GM12878 (cell line): ENCODE results near the gene PLXNA2. TPM values are rescaled to one million over a fixed set of nuclear protein-coding genes. Genes with fewer than 3 reads are reported as not detected.

Experiments
- ATAC-seq: fragments of 200-7000 bp; cut with Tn5 transposase; 3 replicates; pipeline ENCODE4 v1.9.1; 2020; ENCODE audit warnings: mild to moderate bottlenecking, moderate library complexity
- BruUV-seq: library from RNA; stranded (reverse); fragments of 400-500 nt; replicated peaks from 2 replicates; lab custom pipeline; 2021; lab: Mats Ljungman, UMichigan
- CTCF ChIA-PET: fragments of 300-600 bp; sonication (Branson Sonifier 250); formaldehyde crosslinking; extraction: SDS; loops from one replicate; lab custom pipeline; 2021; ENCODE audit warnings: inconsistent platforms; lab: Yijun Ruan, JAX
- POLR2A ChIA-PET: fragments of 350-600 bp; formaldehyde crosslinking; extraction: SDS; loops from one replicate; lab custom pipeline; 2021; ENCODE audit warnings: inconsistent platforms; lab: Charles Lee
- RAD21 ChIA-PET: fragments of 300-600 bp; sonication (Branson Sonifier 250); formaldehyde crosslinking; loops from one replicate; lab custom pipeline; 2023; ENCODE audit warnings: antibody characterized with exemption; ENCODE audit not compliant: unreplicated experiment; lab: Charles Lee
- SMC1A ChIA-PET: fragments of 300-600 bp; sonication (Branson Sonifier 250); formaldehyde crosslinking; loops from one replicate; lab custom pipeline; 2023; ENCODE audit not compliant: unreplicated experiment, uncharacterized antibody; lab: Charles Lee
- DNase-seq: peaks from one replicate; pipeline ENCODE4 v3.0.0-alpha.2; 2011; ENCODE audit warnings: low read depth, low spot score
- FAIRE-seq: peaks from 3 replicates; lab custom pipeline; 2011; peaks lifted over from hg19 to GRCh38; lab: Jason Lieb, UNC
- H2AFZ ChIP-seq: 2 replicates; pipeline ENCODE4 v1.6.0; 2011; ENCODE audit warnings: low read depth, low read length, control low read depth; ENCODE audit not compliant: control insufficient read depth
- H3K27ac ChIP-seq: 2 replicates; pipeline ENCODE4 v1.5.1; 2011; ENCODE audit warnings: control low read depth; ENCODE audit not compliant: control insufficient read depth, insufficient read depth
- H3K27me3 ChIP-seq, 2 experiments: replicated peaks in 1 of 2; 2 replicates each; pipeline versions ENCODE4 v1.6.0 to v1.6.1; 2011; ENCODE audit warnings: low read length in 1 of 2; ENCODE audit not compliant: control insufficient read depth in 2 of 2, insufficient read depth in 2 of 2
- H3K36me3 ChIP-seq, 2 experiments: 2 replicates each; pipeline ENCODE4 v1.5.1; 2011; ENCODE audit warnings: low read length in 1 of 2; ENCODE audit not compliant: control insufficient read depth in 2 of 2, insufficient read depth in 2 of 2
- H3K4me1 ChIP-seq: 2 replicates; pipeline ENCODE4 v1.6.1; 2011; ENCODE audit warnings: mild to moderate bottlenecking, low read length, moderate library complexity, mixed read lengths; ENCODE audit not compliant: control insufficient read depth, insufficient read depth
- H3K4me2 ChIP-seq: 2 replicates; pipeline ENCODE4 v1.6.0; 2011; ENCODE audit warnings: control low read depth; ENCODE audit not compliant: control insufficient read depth, insufficient read depth
- H3K4me3 ChIP-seq: fragments of 200-600 bp; sonication (generic); 2 replicates; pipeline ENCODE4 v1.5.1; 2016
- H3K79me2 ChIP-seq: 2 replicates; pipeline ENCODE4 v1.6.0; 2011; ENCODE audit warnings: low read length; ENCODE audit not compliant: control insufficient read depth, insufficient read depth
- H3K9ac ChIP-seq: 2 replicates; pipeline ENCODE4 v1.8.0; 2011; ENCODE audit warnings: low read length, control low read depth, mixed read lengths; ENCODE audit not compliant: control insufficient read depth, insufficient read depth
- H3K9me3 ChIP-seq: replicated peaks from 3 replicates; pipeline ENCODE4 v1.5.1; 2011; ENCODE audit warnings: mild to moderate bottlenecking, low read length; ENCODE audit not compliant: control insufficient read depth, insufficient read depth
- H4K20me1 ChIP-seq: 2 replicates; pipeline ENCODE4 v1.6.0; 2011; ENCODE audit not compliant: control insufficient read depth, insufficient read depth
- CBX3 ChIP-seq: fragments of 200-600 bp; sonication (generic); IDR thresholded peaks from 2 replicates; pipeline ENCODE4 v1.6.1; 2016; ENCODE audit warnings: low read depth, borderline replicate concordance
- E2F8 ChIP-seq: fragments of 450-650 bp; IDR thresholded peaks from 2 replicates; pipeline ENCODE4 v1.6.1; 2018; ENCODE audit warnings: mild to moderate bottlenecking, low read depth, moderate library complexity; ENCODE audit not compliant: partially characterized antibody
- GATAD2B ChIP-seq: fragments of 450-650 bp; conservative IDR thresholded peaks from 2 replicates; pipeline ENCODE4 v1.6.1; 2017; ENCODE audit warnings: low read depth, mild to moderate bottlenecking, moderate library complexity
- JUNB ChIP-seq: IDR thresholded peaks from 2 replicates; pipeline ENCODE4 v1.6.1; 2016; ENCODE audit warnings: antibody characterized with exemption, mild to moderate bottlenecking
- SMAD5 ChIP-seq: IDR thresholded peaks from 2 replicates; pipeline ENCODE4 v1.6.1; 2016; ENCODE audit warnings: antibody characterized with exemption, low read depth
- SPI1 ChIP-seq: IDR thresholded peaks from 2 replicates; pipeline ENCODE4 v1.6.1; 2011; ENCODE audit warnings: low read depth, mild to moderate bottlenecking, low read length, moderate library complexity, borderline replicate concordance; ENCODE audit not compliant: insufficient read depth
- STAT3 ChIP-seq: IDR thresholded peaks from 2 replicates; pipeline ENCODE4 v1.6.1; 2011; ENCODE audit warnings: low read depth, low read length, improper control_type of control experiment
- ZNF384 ChIP-seq: IDR thresholded peaks from 2 replicates; pipeline ENCODE4 v1.6.1; 2012; ENCODE audit warnings: low read depth, mild to moderate bottlenecking, low read length, improper control_type of control experiment, borderline replicate concordance
- WGBS: methylation state at CpG from one replicate; pipeline ENCODE4 v1.1.6; 2016; ENCODE audit warnings: low lambda C conversion rate; ENCODE audit not compliant: insufficient replicate concordance, insufficient coverage; ENCODE audit errors: missing lambda C conversion rate; 5-methylcytosine and 5-hydroxymethylcytosine counted together
- in situ Hi-C: fragments of 300-500 bp; cut with MboI; formaldehyde crosslinking; loops from 9 replicates; pipeline ENCODE4 v1.14.3; 2018; ENCODE audit warnings: mixed read lengths
- intact Hi-C: fragments of 100-400 bp; cut with micrococcal nuclease; formaldehyde crosslinking; loops from one replicate; pipeline ENCODE4 v1.14.2; 2022; ENCODE audit not compliant: unreplicated experiment
- polyA plus RNA-seq, 11 experiments: library from polyadenylated mRNA; depleted of rRNA in 4 of 11; unstranded in 6 of 11; stranded (reverse) in 5 of 11; fragments of >200 nt; fragmentation: Nextera tagmentation in 4 of 11; fragmentation: Illumina TruSeq in 1 of 11; extraction: Ambion mirVana in 4 of 11; extraction: Trizol in 1 of 11; gene quantifications; 1 replicate in 1 of 11; 2 replicates in 10 of 11; pipeline versions ENCODE4 v1.2.1 to v1.2.3, GENCODE V29; 2011 to 2016; ENCODE audit warnings: inconsistent platforms in 2 of 11, missing spikeins in 2 of 11, low read depth in 1 of 11
- total RNA-seq, 4 experiments: library from RNA; depleted of rRNA in 3 of 4; stranded (reverse); fragments of >200 nt in 3 of 4; fragmentation: Illumina TruSeq in 1 of 4; extraction: Trizol in 1 of 4; gene quantifications; 2 replicates each; pipeline versions ENCODE4 v1.2.1 to v1.2.3, GENCODE V29; 2013 to 2021
- TF ChIP-seq, protein P1 (sequence below): fragments of 450-650 bp; IDR thresholded peaks from 2 replicates; pipeline ENCODE4 v1.6.1; 2017; ENCODE audit warnings: antibody characterized with exemption, mild to moderate bottlenecking, moderate library complexity
- TF ChIP-seq, protein P2 (sequence below): IDR thresholded peaks from 2 replicates; pipeline ENCODE4 v1.6.1; 2011; ENCODE audit warnings: borderline replicate concordance, low read depth, mild to moderate bottlenecking, moderate library complexity, low read length; ENCODE audit not compliant: insufficient read depth, poor library complexity, severe bottlenecking

PLXNA2 gene
- total and polyA plus RNA-seq, 10 of the 15 experiments (the other 5 are each of a cell fraction or from before 2014, with no cell fraction given): under 0.01 to 0.08 (median 0.07) TPM; not detected in 4

DNA sequence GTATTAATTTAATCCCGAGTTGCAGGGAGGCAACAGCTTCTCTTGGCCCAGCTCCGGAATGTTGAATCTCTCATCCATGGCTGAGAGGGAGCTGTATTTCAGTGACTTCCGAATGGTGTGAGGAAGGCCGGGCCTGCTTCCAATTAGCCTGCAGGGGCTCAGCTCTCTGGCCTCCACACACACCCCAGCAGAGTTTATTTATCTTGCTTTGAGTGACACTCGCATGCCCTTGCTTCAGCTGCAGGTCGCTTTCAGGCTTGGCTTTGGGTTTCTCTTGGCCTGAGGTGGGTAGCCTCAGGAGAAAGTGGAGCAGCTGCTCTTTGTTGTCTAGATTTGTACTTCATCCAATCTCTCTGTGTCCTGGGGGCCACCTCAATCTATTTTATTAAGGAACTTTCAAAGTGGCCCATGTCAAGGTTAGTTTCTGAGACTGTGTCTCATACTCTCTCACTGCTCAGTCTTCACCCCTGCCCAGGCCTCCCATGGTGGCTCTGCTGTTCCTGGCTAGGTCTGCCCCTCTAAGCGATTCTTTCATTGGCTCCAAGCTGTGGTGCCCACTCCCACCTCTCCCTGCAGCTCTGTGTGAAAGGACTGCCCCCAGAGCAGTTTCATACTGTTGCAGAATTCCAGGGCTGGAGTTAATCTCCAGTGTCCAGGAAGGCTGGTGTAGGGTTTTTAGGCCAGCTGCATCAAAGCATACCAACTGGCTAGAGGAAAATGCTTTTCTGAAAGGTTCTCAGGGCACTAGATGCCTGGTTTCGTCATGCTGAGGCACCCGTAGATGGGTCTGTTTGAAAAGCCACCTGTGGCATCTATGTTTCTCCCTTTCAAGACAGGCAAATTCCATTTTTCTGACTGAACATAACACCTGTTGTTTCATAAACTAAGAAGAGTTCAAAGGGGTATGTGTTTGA, 153.5 kb downstream of the PLXNA2 start:
- no peaks in the 10 kb centered on the region for H3K36me3 ChIP-seq
- H3K4me2 ChIP-seq: no peak overlapping the region
- TF ChIP-seq, protein P1, sequence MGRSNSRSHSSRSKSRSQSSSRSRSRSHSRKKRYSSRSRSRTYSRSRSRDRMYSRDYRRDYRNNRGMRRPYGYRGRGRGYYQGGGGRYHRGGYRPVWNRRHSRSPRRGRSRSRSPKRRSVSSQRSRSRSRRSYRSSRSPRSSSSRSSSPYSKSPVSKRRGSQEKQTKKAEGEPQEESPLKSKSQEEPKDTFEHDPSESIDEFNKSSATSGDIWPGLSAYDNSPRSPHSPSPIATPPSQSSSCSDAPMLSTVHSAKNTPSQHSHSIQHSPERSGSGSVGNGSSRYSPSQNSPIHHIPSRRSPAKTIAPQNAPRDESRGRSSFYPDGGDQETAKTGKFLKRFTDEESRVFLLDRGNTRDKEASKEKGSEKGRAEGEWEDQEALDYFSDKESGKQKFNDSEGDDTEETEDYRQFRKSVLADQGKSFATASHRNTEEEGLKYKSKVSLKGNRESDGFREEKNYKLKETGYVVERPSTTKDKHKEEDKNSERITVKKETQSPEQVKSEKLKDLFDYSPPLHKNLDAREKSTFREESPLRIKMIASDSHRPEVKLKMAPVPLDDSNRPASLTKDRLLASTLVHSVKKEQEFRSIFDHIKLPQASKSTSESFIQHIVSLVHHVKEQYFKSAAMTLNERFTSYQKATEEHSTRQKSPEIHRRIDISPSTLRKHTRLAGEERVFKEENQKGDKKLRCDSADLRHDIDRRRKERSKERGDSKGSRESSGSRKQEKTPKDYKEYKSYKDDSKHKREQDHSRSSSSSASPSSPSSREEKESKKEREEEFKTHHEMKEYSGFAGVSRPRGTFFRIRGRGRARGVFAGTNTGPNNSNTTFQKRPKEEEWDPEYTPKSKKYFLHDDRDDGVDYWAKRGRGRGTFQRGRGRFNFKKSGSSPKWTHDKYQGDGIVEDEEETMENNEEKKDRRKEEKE: no peak
- TF ChIP-seq JUNB (no peak), E2F8 (no peak), ZNF384 (no peak), STAT3 (no peak), SMAD5 (no peak), CBX3 (no peak), GATAD2B (no peak), SPI1 (no peak)
- TF ChIP-seq, protein P2, sequence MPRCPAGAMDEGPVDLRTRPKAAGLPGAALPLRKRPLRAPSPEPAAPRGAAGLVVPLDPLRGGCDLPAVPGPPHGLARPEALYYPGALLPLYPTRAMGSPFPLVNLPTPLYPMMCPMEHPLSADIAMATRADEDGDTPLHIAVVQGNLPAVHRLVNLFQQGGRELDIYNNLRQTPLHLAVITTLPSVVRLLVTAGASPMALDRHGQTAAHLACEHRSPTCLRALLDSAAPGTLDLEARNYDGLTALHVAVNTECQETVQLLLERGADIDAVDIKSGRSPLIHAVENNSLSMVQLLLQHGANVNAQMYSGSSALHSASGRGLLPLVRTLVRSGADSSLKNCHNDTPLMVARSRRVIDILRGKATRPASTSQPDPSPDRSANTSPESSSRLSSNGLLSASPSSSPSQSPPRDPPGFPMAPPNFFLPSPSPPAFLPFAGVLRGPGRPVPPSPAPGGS: no peak
- H2AFZ ChIP-seq: no peak overlapping the region
- no peaks in the 10 kb centered on the region; the same call in 1 of the 2 replicates for H3K4me1 ChIP-seq
- FAIRE-seq (no peak), ATAC-seq (no peak), DNase-seq (no peak)
- H4K20me1 ChIP-seq: no peaks in the 10 kb centered on the region
- BruUV-seq: no TSS peak
- SMC1A ChIA-PET: interaction anchor here (0.8 to 2.5 kb wide), 2 partner anchors 69 to 155 kb away, joined by 4 to 7 read pairs; no protein-coding TSS in a partner anchor
- RAD21 ChIA-PET: no interaction called here
- no peak overlapping the region for H3K27ac ChIP-seq
- WGBS: 35% methylated on average over 9 of the region's 9 CpGs
- intact Hi-C loops (loop anchor here (5.0 kb wide), 1 partner anchor 203 kb away; no protein-coding TSS in a partner anchor), in situ Hi-C loops (no loop called here)
- CTCF ChIA-PET: interaction anchor here (9.8 kb wide), 1 partner anchor 67 kb away, joined by 82 read pairs; no protein-coding TSS in a partner anchor
- H3K9me3 ChIP-seq: no peaks in the 10 kb centered on the region
- H3K9ac ChIP-seq: no peak overlapping the region
- H3K79me2 ChIP-seq: no peaks in the 10 kb centered on the region
- no peaks in the 10 kb centered on the region; a peak in 1 of 4 replicates for H3K27me3 ChIP-seq
- POLR2A ChIA-PET: no interaction called here
- H3K4me3 ChIP-seq: no peak overlapping the region
